ENCODE results near the gene GPRIN1. TPM values are rescaled to one million over a fixed set of nuclear protein-coding genes. Genes with fewer than 3 reads are reported as not detected.
A peak's percentile ranks its signal among the peaks of the same experiment; 100 is the strongest.
"Not testable (repeated sequence)": the region's sequence is repeated elsewhere in the genome, so short reads cannot be mapped to it uniquely, and the experiment has no call there.

The GPRIN1 gene
- total and polyA plus RNA-seq, 2 donors from 2014 or later = 0.45 to 1.3 TPM

GRCh38 chr5:176606032-176606431, 3.9 kb downstream of the GPRIN1 start:
- intact Hi-C loops (cut with DNase I) = no loop called here
- Histone ChIP-seq H3K27me3 (ENCODE audit: control insufficient read depth, insufficient read depth, low read length) (peaks cover 4% of the 10 kb centered on the region), H3K9me3 (ENCODE audit: control insufficient read depth in 2 of 3, insufficient read depth in 1 of 3, low read length in 3 of 3) (no peaks in the 10 kb centered on the region), H3K4me1 (ENCODE audit: control insufficient read depth in 2 of 3, insufficient read depth in 2 of 3, low read depth in 1 of 3, low read length in 3 of 3) (peaks cover 0 to 3% (median 0%) of the 10 kb centered on the region in 3 donors), H3K36me3 (ENCODE audit: control insufficient read depth in 2 of 3, insufficient read depth in 3 of 3, low read length in 3 of 3) (no peaks in the 10 kb centered on the region), H3K9ac (ENCODE audit: low read length in 3 of 3) (no peak overlapping the region), H3K27ac (ENCODE audit: low read depth in 2 of 2, low read length in 2 of 2) (no peak overlapping the region), H3K4me3 (ENCODE audit: low read length in 3 of 3) (no peak overlapping the region)
- TF ChIP-seq, protein P1, sequence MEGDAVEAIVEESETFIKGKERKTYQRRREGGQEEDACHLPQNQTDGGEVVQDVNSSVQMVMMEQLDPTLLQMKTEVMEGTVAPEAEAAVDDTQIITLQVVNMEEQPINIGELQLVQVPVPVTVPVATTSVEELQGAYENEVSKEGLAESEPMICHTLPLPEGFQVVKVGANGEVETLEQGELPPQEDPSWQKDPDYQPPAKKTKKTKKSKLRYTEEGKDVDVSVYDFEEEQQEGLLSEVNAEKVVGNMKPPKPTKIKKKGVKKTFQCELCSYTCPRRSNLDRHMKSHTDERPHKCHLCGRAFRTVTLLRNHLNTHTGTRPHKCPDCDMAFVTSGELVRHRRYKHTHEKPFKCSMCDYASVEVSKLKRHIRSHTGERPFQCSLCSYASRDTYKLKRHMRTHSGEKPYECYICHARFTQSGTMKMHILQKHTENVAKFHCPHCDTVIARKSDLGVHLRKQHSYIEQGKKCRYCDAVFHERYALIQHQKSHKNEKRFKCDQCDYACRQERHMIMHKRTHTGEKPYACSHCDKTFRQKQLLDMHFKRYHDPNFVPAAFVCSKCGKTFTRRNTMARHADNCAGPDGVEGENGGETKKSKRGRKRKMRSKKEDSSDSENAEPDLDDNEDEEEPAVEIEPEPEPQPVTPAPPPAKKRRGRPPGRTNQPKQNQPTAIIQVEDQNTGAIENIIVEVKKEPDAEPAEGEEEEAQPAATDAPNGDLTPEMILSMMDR (IDR thresholded peaks at IDR 0.05; ENCODE audit: borderline replicate concordance, extremely low read depth, insufficient read depth) = no peak
- peak in 1 of 5 donors; percentile 39 for DNase-seq
- no peak for FAIRE-seq

DNA sequence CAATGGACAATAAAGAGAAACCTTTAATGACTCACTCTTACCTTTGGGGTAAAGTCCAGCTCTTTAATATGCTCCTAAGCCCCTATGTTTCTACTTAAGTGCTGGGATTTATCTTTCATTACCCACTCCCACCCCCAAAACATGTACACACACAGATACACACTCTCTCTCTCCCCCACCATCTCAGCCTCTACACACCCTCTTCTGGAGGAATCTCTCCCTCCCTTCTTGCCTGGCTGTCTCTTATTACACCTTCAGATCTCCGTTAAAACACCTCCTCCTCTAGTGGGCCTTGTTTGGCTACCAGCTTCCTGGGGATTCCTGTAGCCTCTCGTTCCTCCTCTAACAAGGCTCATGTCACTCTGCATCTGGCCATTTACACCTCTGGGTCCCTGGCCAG, 6.9 kb downstream of the GPRIN1 start:
- DNase-seq = no peak
- intact Hi-C loops (cut with DNase I) = no loop called here
- H3K4me1 ChIP-seq (ENCODE audit: control insufficient read depth in 2 of 3, insufficient read depth in 2 of 3, low read depth in 1 of 3, low read length in 3 of 3) = no peaks in the 10 kb centered on the region
- no peaks in the 10 kb centered on the region for H3K27me3 ChIP-seq (ENCODE audit: control insufficient read depth, insufficient read depth, low read length)
- H3K9ac ChIP-seq (ENCODE audit: low read length in 3 of 3) = no peak overlapping the region
- no peak overlapping the region for H3K4me3 ChIP-seq (ENCODE audit: low read length in 3 of 3)
- FAIRE-seq = no peak
- TF ChIP-seq, protein P1 (IDR thresholded peaks at IDR 0.05; ENCODE audit: borderline replicate concordance, extremely low read depth, insufficient read depth) = no peak
- no peaks in the 10 kb centered on the region for H3K36me3 ChIP-seq (ENCODE audit: control insufficient read depth in 2 of 3, insufficient read depth in 3 of 3, low read length in 3 of 3)
- H3K9me3 ChIP-seq (ENCODE audit: control insufficient read depth in 2 of 3, insufficient read depth in 1 of 3, low read length in 3 of 3) = no peaks in the 10 kb centered on the region
- H3K27ac ChIP-seq (ENCODE audit: low read depth in 2 of 2, low read length in 2 of 2) = no peak overlapping the region

- Histone ChIP-seq H3K9me3 (ENCODE audit: control insufficient read depth in 2 of 3, insufficient read depth in 1 of 3, low read length in 3 of 3) (no peaks in the 10 kb centered on the region), H3K4me3 (ENCODE audit: low read length in 3 of 3) (no peak overlapping the region), H3K27me3 (ENCODE audit: control insufficient read depth, insufficient read depth, low read length) (no peaks in the 10 kb centered on the region), H3K27ac (ENCODE audit: low read depth in 2 of 2, low read length in 2 of 2) (no peak overlapping the region), H3K36me3 (ENCODE audit: control insufficient read depth in 2 of 3, insufficient read depth in 3 of 3, low read length in 3 of 3) (no peaks in the 10 kb centered on the region), H3K4me1 (ENCODE audit: control insufficient read depth in 2 of 3, insufficient read depth in 2 of 3, low read depth in 1 of 3, low read length in 3 of 3) (no peaks in the 10 kb centered on the region), H3K9ac (ENCODE audit: low read length in 3 of 3) (no peak overlapping the region)
- DNase-seq (no peak), FAIRE-seq (no peak)
- intact Hi-C loops (cut with DNase I) = no loop called here
- TF ChIP-seq, protein P1 (IDR thresholded peaks at IDR 0.05; ENCODE audit: borderline replicate concordance, extremely low read depth, insufficient read depth) = no peak
Measured at GRCh38 chr5:176601901-176602482, 8.0 kb downstream of the GPRIN1 start.

DNA sequence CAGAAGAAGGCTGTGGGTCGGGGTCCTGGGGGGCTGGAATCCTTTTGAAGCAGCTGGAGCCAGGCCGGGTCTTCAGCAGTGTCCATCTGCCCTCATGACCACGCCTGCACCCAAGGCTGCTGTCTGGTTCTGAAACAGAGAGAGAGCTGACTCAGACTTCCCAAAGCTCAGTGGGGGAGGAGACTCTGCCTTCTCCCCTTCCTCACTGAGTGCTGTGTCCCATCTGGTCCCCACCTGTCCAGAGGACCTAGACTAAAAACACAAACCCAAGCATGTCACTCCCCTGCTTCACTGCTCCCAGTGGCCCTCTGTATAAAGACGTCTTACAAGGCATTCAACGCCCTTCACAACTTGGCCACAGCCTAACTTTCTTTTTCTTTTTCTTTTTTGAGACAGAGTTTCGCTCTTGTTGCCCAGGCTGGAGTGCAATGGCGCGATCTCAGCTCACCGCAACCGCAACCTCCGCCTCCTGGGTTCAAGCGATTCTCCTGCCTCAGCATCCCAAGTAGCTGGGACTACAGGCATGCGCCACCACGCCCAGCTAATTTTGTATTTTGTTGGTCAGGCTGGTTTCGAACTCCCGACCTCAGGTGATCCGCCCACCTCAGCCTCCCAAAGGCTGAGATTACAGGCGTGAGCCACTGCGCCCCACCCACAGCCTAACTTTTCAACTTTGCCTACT, 10.1 kb downstream of the GPRIN1 start:
- H3K36me3 ChIP-seq (ENCODE audit: control insufficient read depth in 2 of 3, insufficient read depth in 3 of 3, low read length in 3 of 3); FAIRE-seq; DNase-seq; H3K9ac ChIP-seq (ENCODE audit: low read length in 3 of 3); H3K4me3 ChIP-seq (ENCODE audit: low read length in 3 of 3); H3K27ac ChIP-seq (ENCODE audit: low read depth in 2 of 2, low read length in 2 of 2); H3K27me3 ChIP-seq (ENCODE audit: control insufficient read depth, insufficient read depth, low read length); H3K4me1 ChIP-seq (ENCODE audit: control insufficient read depth in 2 of 3, insufficient read depth in 2 of 3, low read depth in 1 of 3, low read length in 3 of 3); intact Hi-C loops (cut with DNase I); H3K9me3 ChIP-seq (ENCODE audit: control insufficient read depth in 2 of 3, insufficient read depth in 1 of 3, low read length in 3 of 3): not testable (repeated sequence)

Measured in kidney (tissue), 14 donors.